Activated T-helper 2 cell treated with anti-CD3 and anti-CD28 coated beads, Interferon-gamma antibody, Interleukin-2, Interleukin-4, amounts not matched to agents 10 μg/mL and 5 μg/mL and 100 μg/mL, durations not matched to agents 14 hours and 24 hours and 36 hours (primary cell): ENCODE results near the gene ARFGAP2. TPM values are rescaled to one million over a fixed set of nuclear protein-coding genes. Genes with fewer than 3 reads are reported as not detected.
A peak's percentile ranks its signal among the peaks of the same experiment; 100 is the strongest.

Experiments
- DNase-seq: peaks from one replicate; pipeline ENCODE4 v3.0.0; 2021; ENCODE audit warnings: low spot score
- H3K27ac Mint-ChIP-seq: one replicate; pipeline ENCODE4 v1.8.0; 2021; ENCODE audit warnings: mixed read lengths
- H3K27me3 Mint-ChIP-seq: one replicate; pipeline ENCODE4 v1.8.0; 2021; ENCODE audit warnings: low read depth, mixed read lengths
- H3K36me3 Mint-ChIP-seq: one replicate; pipeline ENCODE4 v1.8.0; 2021; ENCODE audit warnings: low read depth, mixed read lengths
- H3K4me1 Mint-ChIP-seq: one replicate; pipeline ENCODE4 v1.8.0; 2021; ENCODE audit warnings: low read depth, mixed read lengths
- H3K4me3 Mint-ChIP-seq: one replicate; pipeline ENCODE4 v1.8.0; 2021; ENCODE audit warnings: low read depth, mild to moderate bottlenecking, moderate library complexity, mixed read lengths
- H3K9me3 Mint-ChIP-seq: one replicate; pipeline ENCODE4 v1.8.0; 2021; ENCODE audit warnings: mixed read lengths
- intact Hi-C: fragments of 100-400 bp; cut with micrococcal nuclease; formaldehyde crosslinking; loops from one replicate; pipeline ENCODE4 v1.15.1; 2023
- total RNA-seq: library from RNA; stranded (reverse); gene quantifications from 2 replicates; pipeline ENCODE4 v1.2.3, GENCODE V29; 2022

ARFGAP2 gene
- total RNA-seq, 1 donor from 2014 or later: 98.6 TPM

GRCh38 chr11:47185305-47186075, 8.8 kb upstream of the ARFGAP2 start:
- Mint-ChIP-seq H3K4me3 (peak overlapping the region; percentile 65), H3K27me3 (peaks cover 30% of the 10 kb centered on the region), H3K4me1 (peaks cover 6% of the 10 kb centered on the region), H3K36me3 (no peaks in the 10 kb centered on the region), H3K9me3 (no peaks in the 10 kb centered on the region), H3K27ac (no peak overlapping the region)
- intact Hi-C loops: loop anchor here (1.0 kb wide), 1 partner anchor 29 kb away; the partner anchor contains the start of gene DDB2
- DNase-seq: no peak

- intact Hi-C loops: no loop called here
- Mint-ChIP-seq H3K4me1 (peaks cover 6% of the 10 kb centered on the region), H3K27ac (no peak overlapping the region), H3K9me3 (no peaks in the 10 kb centered on the region), H3K27me3 (peaks cover 27% of the 10 kb centered on the region), H3K4me3 (peak overlapping the region; percentile 45), H3K36me3 (no peaks in the 10 kb centered on the region)
- DNase-seq: no peak
These were observed 8.1 kb upstream of the ARFGAP2 start for GRCh38 chr11:47184711-47185304.

- Mint-ChIP-seq H3K36me3 (no peaks in the 10 kb centered on the region), H3K27ac (no peak overlapping the region), H3K4me1 (peaks cover 8% of the 10 kb centered on the region), H3K9me3 (no peaks in the 10 kb centered on the region), H3K4me3 (no peak overlapping the region), H3K27me3 (peaks cover 19% of the 10 kb centered on the region)
- intact Hi-C loops: no loop called here
- no peak for DNase-seq
These were observed 7.3 kb upstream of the ARFGAP2 start for GRCh38 chr11:47183969-47184368.

- intact Hi-C loops: no loop called here
- Mint-ChIP-seq H3K4me1 (peaks cover 8% of the 10 kb centered on the region), H3K27me3 (peaks cover 14% of the 10 kb centered on the region), H3K36me3 (no peaks in the 10 kb centered on the region), H3K27ac (no peak overlapping the region), H3K9me3 (no peaks in the 10 kb centered on the region), H3K4me3 (no peak overlapping the region)
- no peak for DNase-seq
These were observed 6.6 kb upstream of the ARFGAP2 start for GRCh38 chr11:47183031-47183856.

GRCh38 chr11:47182380-47182779, 5.7 kb upstream of the ARFGAP2 start:
- no peak for DNase-seq
- intact Hi-C loops: no loop called here
- Mint-ChIP-seq H3K27ac (no peak overlapping the region), H3K9me3 (no peaks in the 10 kb centered on the region), H3K27me3 (peaks cover 6% of the 10 kb centered on the region), H3K36me3 (no peaks in the 10 kb centered on the region), H3K4me1 (peaks cover 12% of the 10 kb centered on the region), H3K4me3 (no peak overlapping the region)

- no peak overlapping the region for H3K4me3 Mint-ChIP-seq
- intact Hi-C loops: no loop called here
- DNase-seq: no peak
- no peak overlapping the region for H3K27ac Mint-ChIP-seq
- peaks cover 2% of the 10 kb centered on the region for H3K36me3 Mint-ChIP-seq
- H3K27me3 Mint-ChIP-seq: no peaks in the 10 kb centered on the region
- no peaks in the 10 kb centered on the region for H3K9me3 Mint-ChIP-seq
- H3K4me1 Mint-ChIP-seq: peaks cover 10% of the 10 kb centered on the region
These were observed 4.6 kb upstream of the ARFGAP2 start for GRCh38 chr11:47181271-47181670.

GRCh38 chr11:47180006-47180787, 3.5 kb upstream of the ARFGAP2 start:
- H3K9me3 Mint-ChIP-seq: no peaks in the 10 kb centered on the region
- no peaks in the 10 kb centered on the region for H3K27me3 Mint-ChIP-seq
- intact Hi-C loops: no loop called here
- peaks cover 19% of the 10 kb centered on the region for H3K4me1 Mint-ChIP-seq
- DNase-seq: no peak
- H3K4me3 Mint-ChIP-seq: no peak overlapping the region
- no peak overlapping the region for H3K27ac Mint-ChIP-seq
- peaks cover 7% of the 10 kb centered on the region for H3K36me3 Mint-ChIP-seq

- no peaks in the 10 kb centered on the region for H3K27me3 Mint-ChIP-seq
- no peak overlapping the region for H3K27ac Mint-ChIP-seq
- H3K4me3 Mint-ChIP-seq: no peak overlapping the region
- intact Hi-C loops: loop anchor here (5.0 kb wide), 1 partner anchor 228 kb away; the partner anchor contains the start of gene SLC39A13
- no peak for DNase-seq
- H3K9me3 Mint-ChIP-seq: no peaks in the 10 kb centered on the region
- peaks cover 21% of the 10 kb centered on the region for H3K4me1 Mint-ChIP-seq
- H3K36me3 Mint-ChIP-seq: peaks cover 12% of the 10 kb centered on the region
These were observed 2.9 kb upstream of the ARFGAP2 start for GRCh38 chr11:47179655-47179991.

- Mint-ChIP-seq H3K27ac (no peak overlapping the region), H3K4me3 (no peak overlapping the region)
- intact Hi-C loops: loop anchor here (5.0 kb wide), 1 partner anchor 228 kb away; the partner anchor contains the start of gene SLC39A13
These were observed 2.3 kb upstream of the ARFGAP2 start for GRCh38 chr11:47178737-47179654.

GRCh38 chr11:47178316-47178715, 1.6 kb upstream of the ARFGAP2 start:
- no peak overlapping the region for H3K4me3 Mint-ChIP-seq
- intact Hi-C loops: loop anchor here (5.0 kb wide), 1 partner anchor 229 kb away; the partner anchor contains the start of gene SLC39A13

More at GRCh38 chr11:47178737-47179654, 2.3 kb upstream of the ARFGAP2 start:
- DNase-seq: no peak
- H3K4me1 Mint-ChIP-seq: peaks cover 21% of the 10 kb centered on the region
- H3K27me3 Mint-ChIP-seq: no peaks in the 10 kb centered on the region
- H3K36me3 Mint-ChIP-seq: peaks cover 14% of the 10 kb centered on the region
- H3K9me3 Mint-ChIP-seq: no peaks in the 10 kb centered on the region

GRCh38 chr11:47177846-47178245, 1.2 kb upstream of the ARFGAP2 start:
- Mint-ChIP-seq H3K27me3 (no peaks in the 10 kb centered on the region), H3K9me3 (no peaks in the 10 kb centered on the region), H3K4me3 (peak overlapping the region; percentile 97), H3K4me1 (peaks cover 24% of the 10 kb centered on the region), H3K27ac (peak overlapping the region; percentile 100), H3K36me3 (peaks cover 26% of the 10 kb centered on the region)
- no peak for DNase-seq
- intact Hi-C loops: loop anchor here (1.0 to 5.0 kb wide), 5 partner anchors 36 to 248 kb away; partner anchors contain the start of genes ACP2, DDB2, PSMC3 and SLC39A13

More at GRCh38 chr11:47178316-47178715, 1.6 kb upstream of the ARFGAP2 start:
- DNase-seq: no peak
- no peaks in the 10 kb centered on the region for H3K27me3 Mint-ChIP-seq
- H3K9me3 Mint-ChIP-seq: no peaks in the 10 kb centered on the region
- H3K4me1 Mint-ChIP-seq: peaks cover 24% of the 10 kb centered on the region
- peak overlapping the region; percentile 100 for H3K27ac Mint-ChIP-seq
- peaks cover 21% of the 10 kb centered on the region for H3K36me3 Mint-ChIP-seq
